NCI-H128 (cell line): Measurements from ENCODE around the gene OBP2A.

Experiments used
- DNase-seq: peaks from one replicate; lab custom pipeline; 2025; ENCODE audit not compliant: unreplicated experiment; lab: John Stamatoyannopoulos, UW

OBP2A gene

DNA sequence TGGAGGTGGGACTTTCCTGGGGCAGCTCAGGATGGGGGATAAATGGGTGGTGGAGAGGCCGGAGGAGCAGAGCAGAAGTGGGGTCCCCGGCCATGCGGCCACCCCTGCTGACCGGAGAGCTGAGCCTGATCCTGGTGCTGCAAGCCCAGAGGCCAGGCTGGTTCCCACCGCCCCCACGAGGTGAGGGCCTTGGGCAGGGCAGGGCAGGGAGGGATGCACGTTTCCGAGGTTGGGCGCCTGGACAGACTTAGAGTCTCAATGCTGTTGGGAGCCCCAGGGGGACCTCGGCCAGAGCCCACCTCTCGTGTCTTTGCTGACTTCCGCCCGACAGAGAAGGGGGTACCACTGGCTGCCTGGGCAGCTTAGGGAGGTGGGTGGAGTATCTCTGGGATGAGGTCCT is 5.5 kb downstream of the OBP2A start:
- no peak for DNase-seq

DNA sequence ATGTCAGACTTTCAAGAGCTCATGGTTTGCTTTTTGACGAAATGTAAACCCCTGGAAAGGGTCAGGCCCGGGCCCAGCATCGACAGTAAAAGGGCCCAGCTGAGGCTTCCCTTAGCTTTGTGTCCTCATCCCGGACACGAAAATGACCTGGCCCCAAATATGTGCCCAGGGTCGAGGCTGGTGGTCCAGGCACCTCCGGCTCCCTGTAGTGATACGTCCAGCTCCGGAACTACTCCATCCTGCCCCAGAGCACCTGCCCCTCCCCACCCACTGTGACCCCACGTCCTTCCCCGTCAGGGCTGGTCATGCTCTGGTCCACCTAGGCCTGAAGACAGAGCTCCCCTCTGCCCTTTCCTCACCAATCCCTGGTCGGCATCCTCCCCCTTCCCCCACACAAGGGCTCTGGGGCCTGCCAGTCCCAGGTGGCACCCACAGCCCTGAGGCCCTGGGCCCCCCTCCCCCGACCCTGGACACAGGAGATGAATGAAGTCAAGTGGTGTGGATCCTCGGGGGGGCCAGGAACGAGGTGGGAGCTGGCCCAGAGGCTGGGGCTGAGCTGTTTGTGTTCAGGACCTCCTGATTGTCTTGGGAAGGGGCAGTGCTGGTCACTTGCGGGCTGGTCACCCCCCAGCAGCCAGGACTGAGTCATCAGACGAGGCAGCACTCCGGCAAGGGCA is 6.2 kb downstream of the OBP2A start:
- DNase-seq: no peak

DNA sequence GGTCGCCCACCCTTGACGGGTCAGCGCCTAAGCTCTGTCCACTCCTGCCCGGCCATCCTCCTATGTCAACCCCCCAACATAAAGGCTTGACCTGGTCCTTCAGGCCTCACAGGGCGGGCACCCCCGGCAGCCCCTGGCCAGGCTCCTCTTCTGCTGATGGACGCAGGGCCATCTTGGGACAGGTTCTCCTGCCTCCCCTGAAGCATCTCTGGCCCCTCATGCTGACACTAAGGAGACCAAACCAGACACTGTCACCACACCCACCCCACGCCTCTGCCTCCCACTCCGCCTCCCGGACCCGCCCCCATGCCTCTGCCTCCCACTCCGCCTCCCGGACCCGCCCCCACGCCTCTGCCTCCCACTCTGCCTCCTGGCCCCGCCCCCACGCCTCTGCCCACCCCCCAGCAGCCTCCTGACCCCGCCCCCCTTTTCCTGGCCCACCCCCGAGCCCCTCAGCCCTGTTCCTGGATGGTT is 6.8 kb downstream of the OBP2A start:
- no peak for DNase-seq

DNA sequence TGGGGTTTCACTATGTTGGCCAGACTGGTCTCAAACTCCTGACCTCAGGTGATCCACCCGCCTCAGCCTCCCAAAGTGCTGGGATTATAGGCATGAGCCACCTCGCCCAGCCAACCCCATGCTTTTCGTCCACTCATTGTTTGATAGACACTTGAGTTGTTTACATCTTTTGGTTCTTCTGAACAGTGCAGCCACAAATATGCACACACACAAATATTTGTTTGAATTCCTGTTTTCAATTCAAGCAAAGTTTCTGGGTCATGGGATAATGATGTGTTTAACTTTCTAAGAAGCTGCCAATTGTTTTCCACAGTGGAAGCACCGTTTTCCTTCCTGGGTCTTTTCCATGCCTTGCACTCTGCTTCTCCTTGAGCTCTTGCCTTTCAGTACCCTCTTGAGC is 8.8 kb downstream of the OBP2A start:
- DNase-seq: no peak

DNA sequence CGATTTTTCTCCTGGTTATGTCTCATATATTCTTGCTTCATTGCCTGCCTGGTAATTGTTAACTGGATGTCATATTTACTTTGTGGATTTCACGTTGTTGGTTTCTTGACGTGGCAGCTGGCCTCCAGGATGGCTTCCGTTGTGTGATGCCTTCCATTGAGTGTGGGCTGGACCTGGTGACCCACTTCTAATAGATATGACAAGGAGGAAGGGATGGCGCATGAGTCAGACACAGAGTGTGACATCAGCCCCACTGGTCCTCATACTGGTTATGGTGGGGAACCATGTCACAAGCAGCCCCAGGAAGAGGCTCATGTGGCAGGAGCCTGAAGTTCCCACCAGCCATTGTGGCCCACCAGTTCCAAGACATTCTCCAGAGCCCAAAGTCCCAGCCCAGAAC is 9.3 kb downstream of the OBP2A start:
- DNase-seq: no peak

DNA sequence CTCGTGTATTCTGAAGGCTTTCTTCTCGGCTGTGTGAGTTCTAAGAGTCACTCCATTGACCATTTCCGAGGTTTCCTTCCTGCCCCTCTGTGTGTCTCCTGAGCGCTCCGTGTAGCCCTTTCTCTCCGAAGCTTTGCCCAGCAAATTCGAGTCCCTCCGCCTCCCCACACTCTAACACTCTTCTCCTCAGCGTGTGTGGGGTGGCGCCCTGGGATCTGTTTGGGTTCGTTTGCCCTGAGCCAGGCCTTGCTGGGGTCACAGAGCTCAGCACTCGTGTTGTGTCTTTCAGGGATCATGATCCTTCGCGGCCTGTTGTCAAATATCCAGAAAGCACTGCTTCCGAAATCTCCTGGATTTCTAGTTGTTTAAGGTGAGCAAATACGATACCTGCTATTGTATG is 10.0 kb downstream of the OBP2A start:
- DNase-seq: no peak

DNA sequence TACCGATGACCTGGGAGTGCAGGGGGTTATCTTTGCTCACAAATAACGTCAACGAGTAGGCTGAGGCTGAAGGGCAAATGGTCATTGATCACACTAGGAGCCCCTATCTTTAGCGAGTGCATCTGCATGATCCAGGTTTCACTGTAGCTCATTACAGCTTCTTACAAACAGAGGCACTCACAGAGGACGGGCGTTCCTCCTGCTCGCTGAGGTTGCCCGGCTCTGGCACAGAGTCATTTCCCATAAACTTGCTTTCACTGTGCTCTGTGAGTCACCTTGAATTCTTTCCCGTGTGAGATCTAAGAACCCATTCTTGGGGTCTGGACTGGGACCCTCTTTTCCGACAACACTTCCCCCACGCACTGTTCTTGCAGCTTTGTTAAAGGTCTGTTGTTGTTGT is 13.7 kb downstream of the OBP2A start:
- DNase-seq: no peak

DNA sequence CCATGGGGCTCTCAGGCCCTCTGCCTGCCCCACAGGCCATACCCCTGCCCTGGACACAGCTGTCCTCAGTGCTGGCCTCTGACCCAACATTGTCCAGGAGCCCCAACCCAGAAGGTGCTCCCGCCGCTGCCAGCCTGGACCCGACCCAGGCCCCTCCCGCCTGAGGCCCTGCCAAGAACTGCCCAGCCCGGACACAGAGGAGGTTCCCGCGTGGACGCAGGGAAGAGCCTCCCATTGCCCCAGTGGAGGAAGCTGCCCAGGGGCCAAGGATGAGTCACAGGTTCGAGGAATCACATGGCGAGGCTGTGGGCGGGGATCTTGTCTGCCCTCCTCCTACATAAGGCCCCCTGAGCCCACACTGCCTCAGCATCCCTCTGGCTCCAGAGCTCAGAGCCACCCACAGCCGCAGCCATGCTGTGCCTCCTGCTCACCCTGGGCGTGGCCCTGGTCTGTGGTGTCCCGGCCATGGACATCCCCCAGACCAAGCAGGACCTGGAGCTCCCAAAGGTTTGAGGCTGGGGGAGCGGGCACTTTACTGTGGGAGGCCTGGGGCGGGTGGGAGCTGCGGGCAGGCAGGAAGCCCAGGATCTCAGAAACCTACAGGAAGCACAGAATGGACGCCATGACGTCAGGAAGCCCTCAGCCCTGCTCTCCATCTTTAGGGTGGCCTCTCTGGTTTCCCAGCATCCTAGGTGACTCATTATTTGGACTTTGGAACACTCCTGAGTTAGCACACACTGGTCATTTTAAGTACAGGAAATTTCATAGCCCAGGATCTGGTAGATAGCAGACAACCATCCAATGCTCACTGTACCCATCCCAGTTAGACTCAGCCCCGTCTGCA is 15.7 kb downstream of the OBP2A start, which contains the start of gene PAEP:
TSS of gene PAEP (plus strand) at position 366 of the 844 bp plus-strand sequence.
- no peak for DNase-seq

DNA sequence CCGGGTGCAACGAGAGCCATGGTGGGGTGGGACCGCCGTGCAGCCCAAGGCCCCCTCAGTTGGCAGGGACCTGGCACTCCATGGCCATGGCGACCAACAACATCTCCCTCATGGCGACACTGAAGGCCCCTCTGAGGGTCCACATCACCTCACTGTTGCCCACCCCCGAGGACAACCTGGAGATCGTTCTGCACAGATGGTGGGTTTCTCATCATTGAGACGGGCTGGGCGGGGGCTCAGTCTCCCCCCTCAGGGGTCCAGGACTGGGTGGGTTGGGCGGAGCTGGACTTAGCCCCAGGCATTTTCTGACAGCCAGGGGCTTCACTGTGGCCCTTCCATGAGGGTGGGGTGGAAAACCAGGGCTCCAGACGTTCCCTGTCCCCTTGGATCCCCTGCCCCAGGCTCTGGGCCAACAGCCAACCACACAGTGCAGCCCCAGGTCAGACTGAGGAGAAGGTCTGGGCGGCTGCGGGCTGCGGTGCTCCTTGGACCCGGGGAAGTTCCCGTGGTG is 16.4 kb downstream of the OBP2A start:
- DNase-seq: no peak

DNA sequence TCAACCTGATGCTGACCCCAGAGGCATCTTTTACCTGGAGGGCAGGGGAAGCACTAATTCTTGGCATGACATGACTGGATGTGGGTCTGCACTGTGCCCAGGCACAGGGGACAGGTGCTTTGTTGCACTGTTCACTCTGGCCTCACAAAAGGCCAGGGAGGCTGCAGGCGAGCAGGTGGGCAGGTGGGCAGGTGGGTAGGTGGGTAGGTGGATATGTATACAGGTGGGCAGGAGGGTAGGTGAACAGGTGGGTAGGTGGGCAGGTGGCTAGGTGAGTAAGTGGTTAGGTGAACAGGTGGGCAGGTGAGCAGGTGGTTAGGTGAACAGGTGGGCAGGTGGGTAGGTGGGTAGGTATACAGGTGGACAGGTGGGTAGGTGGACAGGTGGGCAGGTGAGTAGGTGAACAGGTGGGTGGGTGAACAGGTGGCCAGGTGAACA is 17.1 kb downstream of the OBP2A start:
- DNase-seq: no peak

DNA sequence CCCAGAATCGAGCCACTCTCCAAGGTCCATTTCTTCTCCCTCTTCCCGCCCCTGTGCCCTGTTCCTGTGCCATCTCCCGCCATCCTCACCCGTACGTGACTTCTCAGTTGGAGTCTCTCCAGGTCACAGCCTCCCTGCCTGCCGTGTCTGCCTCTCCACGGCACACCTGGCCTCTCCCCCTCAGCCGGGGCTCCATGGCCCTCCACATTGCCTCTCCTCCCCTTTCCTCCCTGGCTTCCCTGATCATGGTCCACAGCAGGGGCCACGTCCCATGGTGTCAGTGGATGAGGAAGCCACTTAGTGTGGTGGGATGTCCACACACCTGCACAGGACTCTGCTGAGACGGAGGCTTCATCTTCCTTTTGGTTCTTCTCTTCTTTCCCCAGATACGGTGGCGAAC is 17.9 kb downstream of the OBP2A start:
- DNase-seq: no peak

DNA sequence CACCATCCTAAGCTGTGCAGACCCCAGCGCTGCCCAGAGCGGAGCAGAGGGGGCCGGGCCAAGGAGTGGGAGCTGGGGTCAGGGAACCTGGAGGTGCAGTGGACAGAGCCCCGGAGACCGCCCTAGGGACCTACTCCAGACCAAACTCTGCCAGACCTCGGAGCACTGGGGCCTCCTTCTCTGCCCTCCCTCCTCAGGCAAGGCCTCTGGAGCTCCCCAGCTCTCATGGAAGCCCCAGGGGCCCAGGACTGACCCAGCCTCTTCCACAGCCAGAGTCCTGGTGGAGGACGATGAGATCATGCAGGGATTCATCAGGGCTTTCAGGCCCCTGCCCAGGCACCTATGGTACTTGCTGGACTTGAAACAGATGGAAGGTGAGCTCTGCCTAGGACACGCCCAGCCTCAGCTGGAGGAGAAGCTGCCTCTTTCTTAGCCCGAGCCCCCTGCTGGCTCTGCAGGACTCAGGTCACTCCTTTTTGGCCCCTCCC is 19.3 kb downstream of the OBP2A start:
- no peak for DNase-seq

DNA sequence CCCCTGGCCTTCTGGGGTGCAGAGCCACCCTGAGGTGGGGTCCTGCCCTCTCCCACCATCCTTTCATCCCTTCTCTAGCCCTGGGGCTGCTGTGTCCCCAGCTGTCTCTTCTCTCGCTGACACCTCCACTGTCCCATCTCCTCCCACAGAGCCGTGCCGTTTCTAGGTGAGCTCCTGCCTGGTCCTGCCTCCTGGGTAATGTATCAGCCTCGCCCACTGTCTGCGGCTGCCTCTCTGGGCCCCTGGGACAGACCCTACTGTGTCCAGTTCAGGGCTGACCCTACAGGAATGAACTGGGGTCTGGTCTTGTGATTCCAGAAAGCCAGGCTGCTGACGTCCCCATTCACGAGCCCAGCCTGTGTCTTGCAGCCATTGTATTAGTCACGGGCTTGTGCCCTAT is 19.7 kb downstream of the OBP2A start:
- no peak for DNase-seq

DNA sequence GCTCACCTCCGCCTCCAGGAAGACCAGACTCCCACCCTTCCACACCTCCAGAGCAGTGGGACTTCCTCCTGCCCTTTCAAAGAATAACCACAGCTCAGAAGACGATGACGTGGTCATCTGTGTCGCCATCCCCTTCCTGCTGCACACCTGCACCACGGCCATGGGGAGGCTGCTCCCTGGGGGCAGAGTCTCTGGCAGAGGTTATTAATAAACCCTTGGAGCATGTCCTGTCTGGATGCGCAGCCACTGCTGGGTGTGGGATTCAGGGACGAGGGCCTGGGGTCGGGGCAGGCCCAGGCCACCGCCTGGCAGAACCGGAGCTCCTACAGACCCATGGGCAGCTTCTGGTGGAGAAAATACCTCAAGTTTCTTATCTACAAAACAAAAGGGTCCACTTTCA is 20.6 kb downstream of the OBP2A start:
- no peak for DNase-seq

DNA sequence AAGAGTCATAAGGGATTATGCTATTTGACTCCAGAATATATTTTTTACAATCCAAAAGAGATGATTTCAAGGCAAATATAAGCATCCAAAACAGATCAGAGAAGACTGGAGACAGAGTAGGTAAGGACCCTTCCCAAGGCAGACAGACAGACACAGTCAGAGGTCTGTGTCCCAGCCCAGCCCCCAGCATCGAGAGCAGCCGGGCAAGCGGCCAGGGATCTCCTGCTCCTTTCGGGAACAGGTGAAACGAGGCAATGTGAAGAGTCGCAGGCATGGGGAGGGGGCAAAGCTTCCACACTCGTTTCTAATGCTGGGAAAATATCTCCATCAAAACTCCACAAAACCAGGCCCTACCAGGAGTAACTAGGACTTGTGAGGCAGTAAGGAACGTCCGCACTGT is 21.4 kb downstream of the OBP2A start:
- DNase-seq: no peak

DNA sequence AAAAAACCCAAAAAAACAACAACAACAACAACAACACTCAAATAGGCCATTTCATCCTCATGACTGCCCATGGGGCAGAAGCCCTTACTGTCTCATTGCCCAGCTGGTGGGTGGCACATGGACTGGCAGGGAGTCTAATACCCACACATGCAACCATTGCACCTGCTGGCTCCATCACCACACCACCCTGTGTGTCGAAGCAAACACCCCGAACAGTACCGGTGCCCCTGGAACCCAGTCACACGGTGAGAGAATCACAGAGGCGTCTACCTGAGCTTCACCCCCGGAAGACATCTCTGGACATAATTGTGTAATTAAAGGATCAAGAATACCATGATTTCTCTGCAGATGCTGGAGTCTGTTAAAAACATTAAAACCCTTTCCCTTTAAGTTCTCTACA is 22.1 kb downstream of the OBP2A start:
- DNase-seq: no peak

DNA sequence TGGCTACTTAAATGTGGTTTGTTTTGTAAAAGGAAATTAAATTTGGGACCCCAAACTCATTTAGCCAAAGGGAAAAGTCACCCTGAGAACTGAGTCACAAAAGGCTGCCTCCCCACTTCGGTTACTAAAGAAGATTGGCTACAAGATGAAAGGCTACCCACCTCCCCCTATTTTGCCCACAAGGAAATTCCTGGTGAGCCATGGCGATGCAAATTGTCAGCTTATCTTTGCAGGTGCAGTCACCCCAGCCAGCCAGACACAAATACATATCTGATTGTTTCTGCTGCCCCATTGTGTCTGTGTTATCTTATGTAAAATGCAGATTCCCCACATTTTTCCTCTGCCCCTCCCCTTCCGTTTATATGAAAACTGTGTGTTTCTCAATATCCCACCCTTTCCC is 24.5 kb downstream of the OBP2A start:
- DNase-seq: no peak

DNA sequence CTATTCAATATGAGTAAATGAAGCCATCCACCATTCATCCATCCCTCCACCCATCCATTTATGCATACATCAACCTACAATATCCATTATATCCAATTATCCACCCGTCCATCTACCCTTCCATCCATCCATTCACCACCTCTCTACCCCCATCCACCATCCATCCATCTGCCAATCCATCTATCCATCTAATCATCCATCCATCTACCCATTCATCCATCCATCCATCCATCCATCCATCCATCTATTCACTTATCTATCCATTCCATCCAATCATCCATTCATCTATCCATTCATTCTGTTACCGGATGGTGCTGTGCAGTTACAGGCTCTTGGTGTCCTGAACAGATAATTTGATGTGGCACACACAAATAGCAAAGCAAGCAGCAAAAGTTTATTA is 26.3 kb downstream of the OBP2A start:
- no peak for DNase-seq

DNA sequence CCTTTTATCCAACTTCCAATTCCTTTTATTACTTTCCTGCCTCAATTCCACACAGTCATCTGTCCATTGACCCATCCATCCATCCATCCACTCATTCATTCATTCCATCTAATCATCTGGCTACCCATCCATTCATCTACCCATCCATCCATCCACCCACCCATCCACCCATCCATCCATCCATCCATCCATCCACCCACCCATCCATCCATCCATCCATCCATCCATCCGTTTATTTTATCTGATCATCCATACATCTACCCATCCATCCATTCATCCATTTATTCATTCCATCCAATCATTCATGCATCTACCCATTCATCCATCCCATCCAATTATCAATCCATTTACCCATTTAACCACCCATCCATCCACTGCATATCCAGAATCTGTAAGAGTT is 27.2 kb downstream of the OBP2A start:
- no peak for DNase-seq

DNA sequence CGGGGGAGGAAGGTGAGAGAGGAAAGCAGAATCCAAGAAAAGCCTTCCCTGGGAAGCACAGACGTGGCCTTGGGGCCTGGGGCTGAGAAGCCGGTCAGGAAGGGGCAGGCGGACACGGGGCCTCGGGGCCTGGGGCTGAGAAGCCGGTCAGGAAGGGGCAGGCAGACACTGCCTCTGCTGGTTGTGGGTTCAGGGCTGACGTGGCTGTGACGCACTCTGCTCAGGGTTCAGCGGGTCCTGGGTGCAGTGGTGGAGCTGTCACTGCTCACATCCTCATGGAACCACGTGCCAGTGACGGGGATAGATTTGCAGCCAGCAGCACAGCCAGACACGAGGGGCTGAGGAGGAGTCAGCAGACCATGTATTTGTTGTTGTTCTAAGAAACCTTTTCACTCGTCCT is 28.4 kb downstream of the OBP2A start:
- DNase-seq: no peak

DNA sequence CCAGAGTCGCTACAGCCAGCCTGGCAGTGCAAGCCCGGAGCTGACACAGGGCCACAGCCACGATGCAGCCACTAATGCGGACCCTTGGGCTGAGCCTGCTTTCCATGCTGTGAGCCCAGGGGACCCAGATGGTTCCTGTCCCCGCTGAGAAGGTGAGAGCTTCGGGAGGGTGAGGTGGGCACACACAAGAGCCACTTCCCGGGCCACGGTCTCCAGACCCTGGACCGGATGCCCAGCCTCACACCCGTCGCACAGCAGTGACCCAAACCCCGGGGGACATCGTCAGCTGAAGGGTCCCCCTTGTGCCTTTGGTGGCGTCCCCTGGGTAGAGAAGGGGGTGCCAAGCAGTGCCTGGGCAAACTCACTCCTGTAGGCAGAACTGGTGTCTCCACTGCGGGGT is 29.0 kb downstream of the OBP2A start:
- no peak for DNase-seq

DNA sequence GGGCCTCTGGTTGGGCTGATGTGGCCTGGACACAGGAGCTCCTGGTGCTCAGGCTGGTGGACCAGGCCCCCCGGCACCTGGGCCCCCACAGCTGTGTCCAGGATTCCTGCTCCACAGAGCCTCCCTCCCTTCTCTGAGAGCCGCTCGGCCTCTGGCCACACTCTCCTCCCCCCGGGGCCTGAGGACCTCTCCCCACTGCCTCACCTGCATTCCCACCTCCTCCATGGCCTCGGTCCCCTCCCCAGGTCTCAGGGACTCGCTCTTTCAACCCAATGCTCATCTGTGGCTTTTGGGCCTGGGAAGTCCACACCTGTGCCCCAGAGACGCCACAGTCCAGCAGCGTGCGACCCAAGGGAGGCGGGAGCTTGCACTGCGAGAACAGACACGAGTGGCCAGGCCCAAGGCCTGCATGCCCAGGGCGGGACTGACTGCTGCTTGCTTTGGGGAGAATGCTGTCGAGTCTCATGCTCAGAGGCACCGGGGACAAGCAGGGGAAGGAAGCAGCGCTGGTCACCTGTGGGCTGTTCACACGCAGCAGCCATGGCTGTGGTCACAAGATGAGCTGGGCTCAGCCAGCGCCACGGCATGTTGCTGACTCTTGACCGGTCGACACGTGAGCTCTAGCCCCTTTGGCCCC is 30.2 kb downstream of the OBP2A start:
- no peak for DNase-seq
